ENCODE results near the gene UBR1.
A peak's percentile ranks its signal among the peaks of the same experiment; 100 is the strongest.
"Not testable (repeated sequence)": the region's sequence is repeated elsewhere in the genome, so short reads cannot be mapped to it uniquely, and the experiment has no call there.

UBR1 gene

DNA sequence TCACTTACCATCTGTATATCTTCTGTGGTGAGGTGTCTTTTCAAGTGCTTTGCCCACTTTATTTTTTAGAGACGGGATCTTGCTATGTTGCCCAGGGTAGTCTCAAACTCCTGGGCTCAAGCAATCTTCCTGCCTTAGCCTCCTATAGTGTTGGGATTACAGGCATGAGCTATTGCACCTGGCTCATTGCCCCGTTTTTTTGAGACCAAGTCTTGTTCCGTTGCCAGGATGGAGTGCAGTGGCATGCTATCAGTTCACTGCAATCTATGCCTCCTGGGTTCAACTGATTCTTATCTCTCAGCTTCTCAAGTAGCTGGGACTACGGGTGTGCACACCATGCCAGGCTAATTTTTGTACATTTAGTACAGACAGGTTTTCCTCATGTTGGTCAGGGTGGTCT, 132.7 kb downstream of the UBR1 start:
- no peak for DNase-seq (ENCODE audit: low read depth)

DNA sequence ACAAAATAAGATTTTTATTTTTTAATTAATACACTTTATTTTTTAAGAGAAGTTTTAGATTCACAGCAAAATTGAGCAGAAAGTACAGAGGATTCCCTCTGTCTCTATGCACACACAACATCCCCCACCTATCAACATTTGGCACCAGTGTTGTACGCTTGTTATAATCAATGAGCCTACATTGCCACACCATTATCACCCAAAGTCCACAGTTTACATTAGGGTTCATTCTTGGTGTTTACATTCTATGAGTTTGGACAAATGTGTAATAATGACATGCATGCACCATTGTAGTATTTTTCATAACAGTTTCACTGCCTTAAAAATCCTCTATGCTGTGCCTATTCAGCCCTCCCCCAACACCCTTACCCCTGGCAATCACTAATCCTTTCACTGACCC, 134.0 kb downstream of the UBR1 start:
- no peak for DNase-seq (ENCODE audit: low read depth)

DNA sequence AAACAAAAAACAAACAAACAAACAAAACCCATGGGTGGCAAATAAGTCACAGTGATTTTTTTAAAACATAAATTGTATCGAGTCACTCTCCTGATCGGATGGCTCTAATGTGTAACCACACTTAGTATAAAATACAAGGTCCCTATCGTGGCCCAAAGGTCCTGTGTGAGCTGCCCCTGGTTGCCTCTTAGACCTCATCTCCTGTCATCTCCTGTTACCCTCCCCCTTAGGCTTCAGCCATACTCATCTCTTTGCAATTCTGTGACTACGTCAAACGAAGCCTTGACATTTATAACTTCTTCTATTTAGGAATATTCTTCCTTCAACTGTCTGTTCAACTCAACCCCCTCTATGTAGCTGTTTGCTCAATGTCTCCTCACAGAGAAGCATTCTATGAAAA, 141.4 kb downstream of the UBR1 start:
- no peak for DNase-seq (ENCODE audit: low read depth)

DNA sequence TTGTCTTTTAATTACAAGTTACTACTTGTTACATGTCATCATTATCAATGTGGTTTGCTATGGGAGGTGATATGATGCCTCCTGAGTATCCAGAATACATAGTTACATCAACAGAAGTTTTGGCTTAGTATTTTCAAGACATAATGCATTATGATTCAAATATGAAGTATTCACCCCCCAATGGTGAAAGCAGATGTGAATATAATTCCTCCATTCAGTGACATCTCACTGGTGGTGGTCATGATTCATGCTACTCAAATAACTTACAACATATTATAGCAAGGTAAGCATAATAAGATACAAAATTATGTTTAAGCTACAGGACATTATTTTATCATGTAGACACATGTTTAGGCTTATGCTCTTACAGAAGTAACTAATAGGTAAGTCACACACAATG, 150.3 kb downstream of the UBR1 start:
- no peak for DNase-seq (ENCODE audit: low read depth)

DNA sequence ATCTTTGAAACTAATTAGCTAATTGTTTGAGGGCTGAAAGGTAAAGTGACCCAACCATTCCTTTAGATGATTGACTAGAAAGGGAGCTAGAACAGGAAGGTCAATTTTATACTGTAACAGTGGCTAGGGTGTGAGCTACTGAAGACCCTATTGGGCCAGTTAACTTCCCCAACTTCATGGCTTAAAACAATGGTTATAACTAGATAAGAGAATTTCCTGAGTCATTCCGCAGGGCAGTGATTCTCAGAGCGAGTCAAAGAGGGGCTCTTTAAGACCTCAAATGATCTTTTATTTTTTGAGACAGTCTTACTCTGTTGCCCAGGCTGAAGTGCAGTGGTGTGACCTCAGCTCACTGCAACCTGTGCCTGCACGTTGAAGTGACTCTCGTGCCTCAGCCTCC, 151.5 kb downstream of the UBR1 start:
- no peak for DNase-seq (ENCODE audit: low read depth)

DNA sequence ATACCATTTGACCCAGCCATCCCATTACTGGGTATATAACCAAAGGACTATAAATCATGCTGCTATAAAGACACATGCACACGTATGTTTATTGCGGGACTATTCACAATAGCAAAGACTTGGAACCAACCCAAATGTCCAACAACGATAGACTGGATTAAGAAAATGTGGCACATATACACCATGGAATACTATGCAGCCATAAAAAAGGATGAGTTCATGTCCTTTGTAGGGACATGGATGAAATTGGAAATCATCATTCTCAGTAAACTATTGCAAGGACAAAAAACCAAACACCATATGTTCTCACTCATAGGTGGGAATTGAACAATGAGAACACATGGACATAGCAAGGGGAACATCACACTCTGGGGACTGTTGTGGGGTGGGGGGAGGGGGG, 156.9 kb downstream of the UBR1 start:
- not testable (repeated sequence) for DNase-seq (ENCODE audit: low read depth)

DNA sequence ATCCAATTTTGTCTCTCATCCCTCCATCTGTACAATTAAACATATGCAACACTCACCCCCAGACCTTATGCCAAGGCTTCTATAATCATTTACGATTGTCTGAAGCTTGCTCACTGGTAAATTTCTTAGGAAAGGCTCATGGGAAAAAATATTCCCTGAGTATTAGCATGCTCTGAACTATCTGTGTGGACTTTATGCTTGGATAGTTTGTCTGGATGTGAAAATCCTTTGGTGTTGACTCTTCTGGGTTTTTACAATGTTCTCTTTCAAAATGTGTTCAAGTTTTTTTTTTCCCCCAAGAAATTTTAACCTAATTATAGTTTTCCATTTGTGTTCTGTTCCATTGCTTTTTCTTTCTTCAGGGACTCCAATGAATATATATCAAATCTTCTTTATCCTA, 165.3 kb downstream of the UBR1 start:
- no peak for DNase-seq (ENCODE audit: low read depth)

DNA sequence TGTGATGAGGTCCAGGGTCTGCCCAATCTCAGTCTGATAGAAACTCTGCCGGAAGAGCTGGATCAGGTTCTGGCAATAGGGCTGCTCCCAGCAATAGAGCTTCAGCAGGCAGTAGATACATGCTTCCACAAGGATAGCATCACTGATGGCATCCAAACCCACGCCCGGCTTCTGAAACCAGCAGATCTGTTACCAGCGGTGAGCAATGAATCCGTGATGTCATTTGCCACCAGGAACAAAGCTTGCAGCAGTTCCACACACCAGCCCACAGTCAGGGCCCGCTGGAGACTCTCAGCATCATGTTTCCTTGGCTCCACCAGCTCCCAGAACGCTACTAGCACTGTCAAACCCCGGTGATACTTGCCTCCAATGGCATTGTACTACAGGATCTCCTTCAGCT, 166.0 kb downstream of the UBR1 start:
- no peak for DNase-seq (ENCODE audit: low read depth)

DNA sequence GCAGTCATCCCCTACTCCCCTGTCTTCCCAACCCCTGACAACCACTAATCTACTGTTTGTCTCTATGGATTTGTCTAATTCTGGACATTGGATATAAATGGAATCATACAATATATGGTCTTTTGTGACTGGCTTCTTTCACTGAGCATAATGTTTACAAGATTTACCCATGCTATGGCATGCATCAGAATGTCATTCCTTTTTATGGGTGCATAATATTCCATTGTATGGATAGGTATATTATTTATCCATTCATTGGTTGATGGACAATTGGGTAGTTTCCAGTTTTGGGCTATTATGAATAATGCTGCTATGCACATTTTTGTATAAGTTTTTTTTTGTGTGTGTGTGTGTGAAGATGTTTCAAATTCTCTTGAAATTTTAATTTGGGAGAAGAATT, 168.7 kb downstream of the UBR1 start:
- DNase-seq (ENCODE audit: low read depth) = no peak

DNA sequence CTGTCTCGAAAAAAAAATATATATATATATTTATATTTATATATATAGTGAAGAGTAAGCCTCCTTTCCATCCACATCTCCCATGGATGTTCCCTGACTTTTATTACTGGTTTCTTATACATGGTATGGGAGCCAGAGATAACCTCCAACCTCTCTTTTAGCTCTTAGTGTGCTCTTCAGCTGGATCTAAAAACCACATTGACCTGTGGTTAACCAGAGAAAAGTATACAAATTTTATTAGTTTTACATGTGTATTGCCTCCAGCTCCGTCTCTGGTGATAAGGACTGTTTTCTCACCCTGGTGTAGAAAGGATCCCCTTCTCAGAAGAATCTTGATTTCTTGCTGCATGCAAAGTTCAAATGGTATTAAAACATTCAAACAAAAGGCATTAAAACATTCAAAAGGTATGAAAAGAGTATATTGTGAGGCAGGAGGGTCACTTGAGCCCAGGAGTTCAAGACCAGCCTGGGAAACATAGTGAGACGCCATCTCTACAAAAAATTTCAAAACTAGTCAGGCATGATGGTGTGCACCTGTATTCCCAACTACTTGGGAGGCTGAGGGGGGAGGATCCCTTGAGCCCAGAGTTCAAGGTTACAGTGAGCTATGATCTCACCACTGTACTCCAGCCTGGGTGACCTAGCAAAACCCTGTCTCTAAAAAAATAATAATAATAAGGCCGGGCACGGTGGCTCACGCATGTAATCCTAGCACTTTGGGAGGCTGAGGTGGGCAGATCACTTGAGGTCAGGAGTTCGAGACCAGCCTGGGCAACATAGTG, 171.8 kb downstream of the UBR1 start:
- no peak for DNase-seq (ENCODE audit: low read depth)

DNA sequence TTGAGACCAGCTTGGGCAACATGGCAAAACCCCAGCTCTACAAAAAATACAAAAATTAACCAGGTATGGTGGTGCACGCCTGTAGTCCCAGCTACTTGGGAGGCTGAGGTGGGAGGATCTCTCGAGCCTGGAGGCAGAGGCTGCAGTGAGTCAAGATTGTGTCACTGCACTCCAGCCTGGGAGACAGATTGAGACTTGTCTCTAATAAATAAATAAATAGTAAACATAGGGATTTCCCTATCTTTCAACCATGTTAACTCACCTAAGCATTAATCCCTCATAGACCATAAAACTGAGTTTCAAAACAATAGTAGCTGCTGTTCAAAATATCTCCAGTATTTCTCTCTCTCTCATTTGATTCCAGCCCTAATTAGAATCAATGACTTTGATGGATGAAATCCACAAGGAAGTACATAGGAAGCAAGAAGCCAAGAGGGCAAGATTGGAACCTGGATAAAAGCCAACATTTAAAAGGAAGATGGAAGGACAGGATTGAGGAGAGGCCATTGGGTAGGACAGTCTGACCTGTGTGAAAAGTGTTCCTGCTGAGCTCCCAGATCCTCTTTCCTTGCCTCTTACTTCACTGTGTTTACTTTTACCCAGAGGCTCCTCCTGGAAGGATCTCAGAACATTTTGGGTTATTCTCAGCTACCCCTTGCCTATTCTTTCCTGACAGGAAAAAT, 172.9 kb downstream of the UBR1 start:
- no peak for DNase-seq (ENCODE audit: low read depth)

DNA sequence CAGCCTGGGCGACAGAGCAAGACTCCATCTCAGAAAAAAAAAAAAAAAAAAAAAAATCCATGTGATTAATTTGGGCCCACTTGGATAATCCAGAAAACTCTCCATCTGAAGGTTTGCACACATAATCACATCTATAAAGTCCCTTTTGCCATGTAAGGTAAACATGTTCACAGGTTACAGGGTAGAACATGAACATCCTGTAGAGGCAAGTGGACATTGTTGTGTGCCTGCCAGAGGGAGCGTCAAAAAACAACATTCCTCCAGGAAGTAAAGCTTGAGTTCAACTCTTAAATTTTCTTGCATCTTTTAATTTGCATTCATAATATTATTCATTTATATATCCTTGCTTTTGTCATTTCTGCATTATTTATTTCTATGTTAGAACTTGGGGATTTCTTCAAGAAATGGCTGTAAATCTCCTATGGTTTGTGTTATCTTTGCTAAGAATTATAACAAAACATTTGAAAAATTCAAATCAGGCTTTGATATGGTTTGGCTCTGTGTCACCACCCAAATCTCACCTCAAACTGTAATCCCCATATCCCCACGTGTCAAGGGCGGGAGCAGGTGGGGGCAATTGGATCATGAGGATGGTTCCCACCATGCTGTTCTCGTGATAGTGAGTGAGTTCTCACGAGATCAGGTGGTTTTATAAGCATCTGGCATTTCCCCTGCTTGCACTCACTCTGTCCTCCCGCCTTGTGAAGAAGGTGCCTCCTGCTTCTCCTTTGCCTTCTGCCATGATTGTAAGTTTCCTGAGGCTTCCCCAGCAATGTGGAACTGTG, 173.9 kb downstream of the UBR1 start:
- DNase-seq (ENCODE audit: low read depth) = no peak

DNA sequence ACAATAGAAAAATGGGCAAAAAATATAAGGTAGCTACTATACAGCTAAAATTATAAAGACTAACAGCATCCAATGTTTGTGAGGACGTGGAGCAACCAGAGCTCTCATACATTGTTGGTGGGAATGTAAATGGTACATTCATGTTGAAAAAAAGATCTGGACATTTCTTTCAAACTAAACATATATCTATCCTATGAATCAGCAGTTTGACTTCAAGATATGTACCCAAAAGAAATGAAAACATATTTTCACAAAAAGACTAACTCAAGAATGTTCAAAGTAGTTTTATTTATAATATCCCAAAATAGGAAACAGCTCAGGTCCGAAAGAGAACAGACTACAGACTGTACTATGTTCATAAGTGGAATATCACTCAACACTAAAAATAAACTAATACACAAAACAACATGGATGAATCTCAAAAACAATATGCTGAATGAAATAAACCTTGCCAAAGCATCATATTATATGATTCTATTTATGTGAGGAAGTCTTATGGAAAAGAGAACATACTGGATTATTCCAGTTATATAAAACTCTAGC, 176.5 kb downstream of the UBR1 start:
- DNase-seq (ENCODE audit: low read depth) = no peak

DNA sequence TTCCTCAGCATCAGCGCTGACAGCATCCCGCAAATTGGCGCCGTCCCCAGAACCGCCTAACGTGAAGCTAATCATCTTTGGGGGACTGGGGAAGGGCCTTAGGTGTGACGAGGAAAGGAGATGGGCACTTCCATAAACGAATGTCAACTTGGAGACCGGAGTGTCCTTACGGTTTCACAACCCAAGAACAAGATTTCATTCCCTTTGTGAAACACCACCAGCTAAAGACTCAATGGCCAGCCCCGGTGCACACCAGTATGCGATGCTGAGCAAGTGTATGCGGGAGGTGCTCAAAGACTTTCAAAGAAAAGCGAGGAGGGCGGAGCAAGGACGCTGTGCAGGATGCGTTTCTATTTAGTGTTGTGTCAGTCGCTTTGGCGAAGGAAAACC, 184.5 kb downstream of the UBR1 start:
- DNase-seq (ENCODE audit: low read depth) = peak; percentile 4

DNA sequence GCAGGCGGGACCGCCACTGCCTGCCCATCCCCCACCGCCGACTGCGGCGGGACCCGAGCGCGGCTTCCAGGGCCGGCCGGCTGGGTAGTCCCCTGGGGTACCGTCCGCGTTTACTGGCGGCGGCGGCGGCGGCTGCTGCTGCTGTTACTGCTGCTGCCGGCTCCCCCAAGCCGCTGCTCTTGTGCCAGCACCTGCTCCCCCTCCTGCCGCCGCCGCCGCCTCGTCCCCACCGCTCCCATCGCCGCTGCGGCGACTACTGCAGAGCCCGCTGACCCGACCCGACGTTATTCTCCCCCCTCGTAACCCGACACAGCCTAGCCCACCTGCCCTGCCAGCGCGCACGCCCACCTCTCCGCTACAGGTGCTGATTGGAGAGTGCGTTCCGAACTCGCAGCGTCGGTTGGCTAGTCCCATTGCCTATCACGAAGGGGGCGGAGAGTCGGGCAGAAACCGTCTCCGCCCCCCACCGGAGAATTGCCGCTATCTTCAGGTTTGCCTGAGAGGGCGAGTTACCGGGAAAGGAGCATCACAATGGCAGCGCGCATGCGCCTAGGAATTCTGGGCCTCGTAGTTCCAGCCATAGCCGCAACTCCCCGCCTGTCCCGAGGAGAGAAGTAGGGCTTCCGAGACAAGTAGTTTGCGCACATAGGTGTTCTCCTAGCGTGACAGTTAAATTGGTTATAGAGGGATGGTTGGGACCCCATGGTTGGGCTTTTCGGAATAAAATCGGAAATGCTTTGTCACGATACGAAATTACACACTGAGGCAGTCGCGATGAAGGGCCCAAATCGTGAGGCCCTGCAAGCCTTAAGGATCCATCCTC, 185.1 kb downstream of the UBR1 start, which contains the start of gene TTBK2:
TTBK2 (minus strand) TSS at position 260 of the 823 bp plus-strand sequence. CDS start 42,161 bp downstream, outside the sequence.
- peak; percentile 94 for DNase-seq (ENCODE audit: low read depth)

DNA sequence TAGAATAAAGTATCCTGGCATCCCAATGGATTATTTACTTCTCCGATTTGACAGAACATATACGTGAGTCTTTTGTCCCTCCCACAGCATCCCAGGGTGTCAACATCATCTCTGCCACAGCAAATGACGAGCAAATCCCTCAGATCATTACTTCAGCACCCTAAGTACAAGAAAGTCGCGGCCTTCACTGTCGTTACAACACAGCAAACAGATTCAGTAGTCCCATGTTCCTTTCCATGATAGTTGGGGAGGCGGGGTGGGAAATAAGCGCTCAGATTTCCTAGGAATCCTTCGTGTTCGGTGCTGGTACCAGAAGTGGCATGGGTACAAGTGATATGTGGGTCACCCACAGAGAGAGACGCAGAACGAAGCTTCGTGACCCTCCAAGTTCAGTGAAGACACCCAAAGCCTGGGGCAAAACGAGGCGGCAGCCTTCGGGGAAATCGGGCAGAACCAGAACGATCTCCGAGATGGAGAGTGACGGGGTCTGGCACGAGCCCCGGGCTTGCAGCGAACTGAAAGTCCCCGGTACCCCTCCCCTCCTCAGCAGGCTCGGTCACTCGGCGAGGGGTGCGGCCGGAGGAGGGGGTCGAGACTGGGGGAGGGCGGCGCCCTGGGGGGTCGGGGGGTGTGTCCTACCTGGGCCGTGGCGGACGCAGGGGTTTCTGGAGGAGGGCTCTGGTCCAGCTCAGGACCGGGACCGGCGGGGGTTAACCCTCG, 185.9 kb downstream of the UBR1 start:
- peak; percentile 3 for DNase-seq (ENCODE audit: low read depth)

DNA sequence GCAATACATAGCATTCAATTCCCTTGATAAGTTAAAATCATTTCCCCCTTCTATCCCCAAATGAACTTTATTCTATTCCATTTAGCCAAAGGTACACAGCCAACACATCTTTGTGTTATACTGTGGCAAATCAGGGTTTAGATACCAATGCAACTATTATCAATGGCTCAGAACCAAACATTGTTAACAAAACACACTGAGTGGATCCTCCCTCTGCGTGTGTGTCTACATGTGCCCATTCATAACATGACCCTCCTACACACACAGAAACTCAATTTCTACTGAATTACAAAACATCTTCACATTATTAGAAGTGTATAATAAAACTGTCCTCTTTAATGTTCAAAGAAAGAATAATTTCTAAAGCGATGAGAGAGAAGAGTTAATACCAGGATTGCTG, 186.5 kb downstream of the UBR1 start:
- DNase-seq (ENCODE audit: low read depth) = no peak

DNA sequence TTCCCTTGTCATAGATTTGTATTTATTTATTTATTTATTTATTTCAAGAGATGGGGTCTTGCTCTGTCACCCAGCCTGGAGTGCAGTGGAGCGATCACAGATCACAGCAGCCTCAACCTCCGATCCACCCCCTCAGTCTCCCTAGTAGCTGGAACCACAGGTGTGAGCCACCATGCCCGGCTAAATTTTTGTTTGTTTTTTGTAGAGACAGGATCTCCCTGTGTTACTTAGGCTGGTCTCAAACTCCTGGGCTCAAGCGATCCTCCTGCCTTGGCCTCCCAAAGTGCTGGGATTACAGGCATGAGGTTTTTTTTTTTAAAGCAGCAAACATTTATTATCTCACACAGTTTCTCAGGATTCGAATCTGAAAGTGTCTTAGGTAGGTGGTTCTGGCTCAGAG, 187.8 kb downstream of the UBR1 start:
- no peak for DNase-seq (ENCODE audit: low read depth)

DNA sequence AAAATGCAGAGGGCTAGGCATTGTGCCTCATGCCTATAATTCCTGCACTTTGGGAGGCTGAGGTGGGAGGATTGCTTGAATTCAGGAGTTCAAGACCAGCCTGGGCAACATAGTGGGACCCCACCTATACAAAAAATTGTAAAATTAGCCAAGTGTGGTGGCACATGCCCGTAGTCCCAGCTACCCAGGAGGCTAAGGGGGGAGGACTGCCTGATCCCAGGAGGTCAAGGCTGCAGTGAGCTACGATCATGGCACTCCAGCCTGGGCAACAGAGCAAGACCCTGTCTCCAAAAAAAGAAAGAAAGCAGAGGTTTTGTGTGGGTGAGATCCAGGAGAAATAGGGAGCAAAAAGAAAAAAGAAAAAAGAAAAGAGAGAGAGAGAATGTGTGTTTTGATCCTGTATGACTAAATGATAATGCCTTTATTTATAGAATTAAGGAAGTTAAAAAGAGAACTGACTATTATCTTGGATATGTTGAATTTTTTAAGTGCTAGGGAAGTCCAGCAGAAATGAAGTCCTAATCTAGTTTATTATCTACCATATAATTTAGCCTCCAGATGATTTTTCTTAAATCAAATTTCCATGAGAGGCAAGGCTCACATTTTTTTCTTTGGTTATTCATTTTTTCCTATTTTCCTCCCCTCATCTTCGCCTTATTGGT, 190.1 kb downstream of the UBR1 start:
- DNase-seq (ENCODE audit: low read depth) = no peak

DNA sequence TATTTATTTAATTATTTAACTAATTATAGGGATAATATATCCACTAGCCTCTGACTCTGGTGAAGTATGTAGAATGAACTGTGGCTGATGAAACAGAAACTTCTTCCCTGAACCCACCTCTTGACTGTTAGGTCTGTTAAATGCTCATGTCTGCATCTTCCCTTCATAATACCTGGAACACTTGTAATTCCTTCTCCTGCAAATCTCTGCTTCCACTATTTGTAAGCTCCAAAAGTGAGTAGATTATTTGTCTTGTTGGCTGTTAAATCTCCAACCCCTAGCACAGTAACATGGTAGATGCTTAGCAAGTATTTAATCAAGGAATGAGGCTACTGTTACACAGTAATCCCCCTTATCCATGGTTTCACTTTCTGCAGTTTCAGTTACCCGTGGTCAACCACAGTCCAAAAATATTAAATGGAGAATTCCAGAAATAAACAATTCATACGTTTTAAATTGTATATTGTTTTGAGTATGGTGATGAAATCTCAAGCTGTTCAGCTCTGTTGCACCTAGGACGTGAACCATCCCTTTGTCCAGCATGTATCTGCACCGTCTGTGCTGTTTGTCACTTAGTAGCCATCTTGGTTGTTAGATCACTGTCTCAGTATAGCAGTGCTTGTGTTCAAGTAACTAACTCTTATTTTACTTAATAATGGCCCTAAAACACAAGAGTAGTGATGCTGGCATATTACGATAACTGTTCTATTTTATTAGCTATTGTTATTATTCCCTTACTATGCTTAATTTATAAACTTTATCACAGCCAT, 190.9 kb downstream of the UBR1 start:
- DNase-seq (ENCODE audit: low read depth) = no peak

Measured in stimulated activated CD8-positive, alpha-beta memory T cell treated with anti-CD3 and anti-CD28 coated beads, Interleukin-12 subunit alpha, Interleukin-12 subunit beta, amount 100 ng/mL, for 4 hours (primary cell).